Measurements from ENCODE around the gene GJA8. TPM values are rescaled to one million over a fixed set of nuclear protein-coding genes. Genes with fewer than 3 reads are reported as not detected.
"Not testable (repeated sequence)": the region's sequence is repeated elsewhere in the genome, so short reads cannot be mapped to it uniquely, and the experiment has no call there.

GJA8 gene
- total RNA-seq, 1 donor from 2014 or later = not detected

DNA sequence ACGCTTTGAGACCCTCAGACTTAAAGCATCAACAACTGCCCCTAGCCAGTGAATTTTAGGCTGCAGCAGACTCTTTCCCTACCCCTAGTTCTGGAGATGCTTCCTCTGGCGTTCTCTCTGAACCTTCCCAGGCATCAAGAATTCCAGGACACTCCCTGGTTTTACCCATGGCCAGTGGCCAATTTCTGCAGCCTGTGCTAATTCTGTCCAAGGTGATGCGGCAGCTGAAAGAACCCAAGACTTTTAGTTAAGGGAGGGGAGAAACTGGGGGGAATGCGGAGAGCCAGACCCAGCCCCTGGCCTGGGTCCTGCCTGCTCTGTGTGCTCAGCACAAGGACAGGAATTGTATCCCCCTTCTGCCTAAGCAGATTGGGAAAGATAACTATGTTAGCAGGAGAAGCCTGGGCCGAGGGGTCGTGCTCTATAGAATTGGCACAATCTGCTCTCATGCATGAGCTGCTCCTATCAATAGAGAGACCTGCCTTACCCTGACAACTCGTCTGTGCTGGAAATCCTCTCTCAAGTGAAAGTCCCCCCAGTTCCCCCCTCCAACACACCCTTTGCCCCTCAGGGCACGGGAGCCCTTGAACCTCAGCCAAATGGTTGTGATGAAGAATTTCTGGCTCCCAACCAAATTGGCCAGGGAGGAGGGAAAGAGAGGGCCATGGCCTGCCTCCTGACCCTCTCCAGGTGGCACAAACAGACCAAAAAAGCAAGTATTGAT, 5.4 kb upstream of the GJA8 start:
- intact Hi-C loops (cut with micrococcal nuclease) = no loop called here
- H3K9me3 Mint-ChIP-seq = no peaks in the 10 kb centered on the region
- no peak overlapping the region for H3K4me3 Mint-ChIP-seq
- H3K4me1 Mint-ChIP-seq (ENCODE audit: low read depth) = no peaks in the 10 kb centered on the region
- no peak overlapping the region for H3K27ac Mint-ChIP-seq
- no peaks in the 10 kb centered on the region for H3K36me3 Mint-ChIP-seq (ENCODE audit: low read depth)
- no peak for DNase-seq (ENCODE audit: low spot score)
- peaks cover 5% of the 10 kb centered on the region for H3K27me3 Mint-ChIP-seq (ENCODE audit: insufficient read depth)

DNA sequence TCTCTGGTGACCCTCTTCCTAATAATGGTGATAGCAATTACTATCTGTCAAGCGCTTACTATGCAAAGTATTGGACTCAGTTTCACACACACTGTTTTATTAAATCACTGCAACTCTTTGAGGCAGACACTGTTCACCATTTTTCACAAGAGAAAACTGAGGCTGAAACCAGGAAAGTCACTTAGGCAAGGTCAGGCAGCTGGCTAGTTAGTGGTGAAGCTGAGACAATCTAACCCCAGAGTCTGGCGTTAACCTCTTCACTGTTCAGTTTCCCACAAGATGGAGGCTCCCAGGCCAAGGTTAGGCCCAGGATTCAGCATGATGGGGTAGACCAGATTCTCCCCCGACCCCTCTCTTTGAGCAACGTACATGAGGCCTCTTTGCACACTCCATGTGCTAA, 4.8 kb upstream of the GJA8 start:
- no peak for DNase-seq (ENCODE audit: low spot score)
- H3K27me3 Mint-ChIP-seq (ENCODE audit: insufficient read depth) = peaks cover 5% of the 10 kb centered on the region
- intact Hi-C loops (cut with micrococcal nuclease) = no loop called here
- H3K4me1 Mint-ChIP-seq (ENCODE audit: low read depth) = no peaks in the 10 kb centered on the region
- H3K9me3 Mint-ChIP-seq = no peaks in the 10 kb centered on the region
- H3K27ac Mint-ChIP-seq = no peak overlapping the region
- no peak overlapping the region for H3K4me3 Mint-ChIP-seq
- H3K36me3 Mint-ChIP-seq (ENCODE audit: low read depth) = no peaks in the 10 kb centered on the region

DNA sequence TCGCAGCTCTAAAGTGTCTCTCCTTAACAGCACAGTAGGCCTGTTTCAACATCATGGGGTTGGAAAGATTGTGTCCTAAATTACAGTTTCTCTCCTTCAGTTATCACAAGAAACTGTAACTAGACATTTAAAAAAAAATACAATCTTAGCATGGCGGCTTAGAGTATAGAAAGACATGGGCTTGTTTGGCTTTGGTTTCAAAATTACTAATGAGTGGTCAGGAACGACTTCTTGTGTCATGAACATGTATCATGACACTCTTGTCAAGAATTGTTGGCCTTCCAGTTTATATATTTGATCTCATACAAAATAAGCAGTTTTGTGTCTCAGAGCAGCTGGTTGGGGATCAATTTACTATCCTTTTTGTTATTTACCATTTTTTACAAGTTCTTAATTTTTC, 2.1 kb downstream of the GJA8 start:
- peaks cover 16% of the 10 kb centered on the region for H3K27me3 Mint-ChIP-seq (ENCODE audit: insufficient read depth)
- intact Hi-C loops (cut with micrococcal nuclease) = no loop called here
- no peaks in the 10 kb centered on the region for H3K36me3 Mint-ChIP-seq (ENCODE audit: low read depth)
- no peaks in the 10 kb centered on the region for H3K9me3 Mint-ChIP-seq
- no peak overlapping the region for H3K27ac Mint-ChIP-seq
- no peak overlapping the region for H3K4me3 Mint-ChIP-seq
- no peak for DNase-seq (ENCODE audit: low spot score)
- peaks cover 8% of the 10 kb centered on the region for H3K4me1 Mint-ChIP-seq (ENCODE audit: low read depth)

DNA sequence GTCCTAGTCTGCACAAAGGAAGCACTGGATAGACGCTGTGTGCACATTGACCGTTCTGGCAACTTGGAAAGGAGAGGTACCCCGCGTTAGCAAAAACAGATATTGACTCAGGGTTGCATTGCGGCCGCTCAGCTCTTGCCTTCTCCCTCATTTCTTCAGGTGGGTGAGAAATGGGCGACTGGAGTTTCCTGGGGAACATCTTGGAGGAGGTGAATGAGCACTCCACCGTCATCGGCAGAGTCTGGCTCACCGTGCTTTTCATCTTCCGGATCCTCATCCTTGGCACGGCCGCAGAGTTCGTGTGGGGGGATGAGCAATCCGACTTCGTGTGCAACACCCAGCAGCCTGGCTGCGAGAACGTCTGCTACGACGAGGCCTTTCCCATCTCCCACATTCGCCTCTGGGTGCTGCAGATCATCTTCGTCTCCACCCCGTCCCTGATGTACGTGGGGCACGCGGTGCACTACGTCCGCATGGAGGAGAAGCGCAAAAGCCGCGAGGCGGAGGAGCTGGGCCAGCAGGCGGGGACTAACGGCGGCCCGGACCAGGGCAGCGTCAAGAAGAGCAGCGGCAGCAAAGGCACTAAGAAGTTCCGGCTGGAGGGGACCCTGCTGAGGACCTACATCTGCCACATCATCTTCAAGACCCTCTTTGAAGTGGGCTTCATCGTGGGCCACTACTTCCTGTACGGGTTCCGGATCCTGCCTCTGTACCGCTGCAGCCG, 5.4 kb downstream of the GJA8 start:
- intact Hi-C loops (cut with micrococcal nuclease) = no loop called here
- H3K27me3 Mint-ChIP-seq (ENCODE audit: insufficient read depth) = peaks cover 22% of the 10 kb centered on the region
- no peak overlapping the region for H3K27ac Mint-ChIP-seq
- H3K4me1 Mint-ChIP-seq (ENCODE audit: low read depth) = peaks cover 8% of the 10 kb centered on the region
- H3K36me3 Mint-ChIP-seq (ENCODE audit: low read depth) = no peaks in the 10 kb centered on the region
- H3K4me3 Mint-ChIP-seq = no peak overlapping the region
- no peaks in the 10 kb centered on the region for H3K9me3 Mint-ChIP-seq
- no peak for DNase-seq (ENCODE audit: low spot score)

DNA sequence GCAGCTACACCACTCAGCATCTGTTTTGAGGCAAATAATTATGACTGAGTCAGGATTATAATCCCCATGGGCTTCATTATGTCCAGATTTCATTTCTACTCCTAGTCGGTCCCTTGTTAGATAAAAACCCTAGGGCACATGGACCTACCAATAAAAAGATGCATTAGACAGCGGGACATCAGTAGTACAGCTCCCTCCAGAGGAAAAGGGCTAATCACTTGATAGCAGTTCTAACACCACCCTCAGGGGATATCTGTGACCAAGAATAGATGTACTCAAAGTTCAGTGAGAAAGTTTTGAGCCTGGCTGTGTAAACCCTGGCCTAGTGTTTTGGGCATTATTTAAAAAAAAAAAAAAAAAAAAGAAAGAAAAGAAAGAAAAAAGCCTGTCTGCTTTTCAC, 10.0 kb downstream of the GJA8 start:
- H3K27ac Mint-ChIP-seq = no peak overlapping the region
- H3K36me3 Mint-ChIP-seq (ENCODE audit: low read depth) = no peaks in the 10 kb centered on the region
- H3K9me3 Mint-ChIP-seq = no peaks in the 10 kb centered on the region
- intact Hi-C loops (cut with micrococcal nuclease) = no loop called here
- H3K4me3 Mint-ChIP-seq = no peak overlapping the region
- no peaks in the 10 kb centered on the region for H3K4me1 Mint-ChIP-seq (ENCODE audit: low read depth)
- DNase-seq (ENCODE audit: low spot score) = no peak
- H3K27me3 Mint-ChIP-seq (ENCODE audit: insufficient read depth) = peaks cover 40% of the 10 kb centered on the region

DNA sequence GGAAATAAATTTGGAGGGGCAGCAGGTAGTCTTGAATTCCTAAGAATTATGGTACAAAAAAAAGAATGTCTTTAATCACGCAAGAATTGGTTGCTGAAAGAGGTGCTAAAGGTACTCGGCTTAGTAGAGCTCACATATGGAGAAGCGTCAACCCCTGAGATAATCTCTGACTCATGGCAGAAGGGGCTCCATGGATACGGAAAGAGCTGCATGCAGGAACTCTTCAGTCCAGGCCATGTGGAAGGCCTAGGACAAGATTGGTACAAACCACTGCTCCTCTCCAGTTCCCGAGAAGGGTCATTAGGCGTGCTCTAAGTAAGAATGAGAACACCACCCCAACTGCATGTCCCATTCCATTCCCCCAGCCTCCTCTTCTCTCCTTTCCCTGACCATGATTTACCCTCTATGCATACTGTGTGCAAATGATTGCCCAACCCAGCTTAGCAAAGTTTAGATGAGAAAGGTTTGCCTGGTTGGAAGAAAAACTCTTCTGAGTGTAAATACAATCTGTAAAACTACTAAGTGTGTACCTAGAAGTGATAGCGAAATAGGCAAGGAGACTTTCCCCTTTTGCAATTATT, 10.9 kb downstream of the GJA8 start:
- intact Hi-C loops (cut with micrococcal nuclease) = no loop called here
- Mint-ChIP-seq H3K4me3 (no peak overlapping the region), H3K4me1 (ENCODE audit: low read depth) (no peaks in the 10 kb centered on the region), H3K27me3 (ENCODE audit: insufficient read depth) (peaks cover 42% of the 10 kb centered on the region), H3K27ac (no peak overlapping the region), H3K36me3 (ENCODE audit: low read depth) (no peaks in the 10 kb centered on the region), H3K9me3 (no peaks in the 10 kb centered on the region)
- no peak for DNase-seq (ENCODE audit: low spot score)

DNA sequence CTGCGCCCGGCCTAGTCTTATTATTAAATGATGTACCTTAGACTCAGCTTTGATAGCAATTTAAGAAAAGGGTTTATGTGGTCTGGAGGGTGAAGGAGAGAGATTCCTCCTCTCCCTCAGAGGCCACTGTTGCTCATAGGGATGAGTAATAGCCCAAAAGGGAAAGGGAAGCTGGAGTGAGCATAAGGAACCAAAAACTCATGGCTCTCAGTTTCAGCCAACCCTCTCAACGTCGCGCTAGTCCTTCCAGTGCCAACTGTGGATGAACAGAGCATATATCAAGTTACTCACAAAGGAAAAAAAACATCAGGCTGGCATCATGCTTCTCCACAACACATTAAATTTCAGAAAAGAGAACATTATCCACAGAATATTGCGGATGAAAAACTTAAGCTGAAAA, 17.3 kb downstream of the GJA8 start:
- Mint-ChIP-seq H3K9me3 (no peaks in the 10 kb centered on the region), H3K4me1 (ENCODE audit: low read depth) (peaks cover 5% of the 10 kb centered on the region), H3K27ac (no peak overlapping the region), H3K4me3 (no peak overlapping the region), H3K36me3 (ENCODE audit: low read depth) (no peaks in the 10 kb centered on the region), H3K27me3 (ENCODE audit: insufficient read depth) (peaks cover 35% of the 10 kb centered on the region)
- no peak for DNase-seq (ENCODE audit: low spot score)
- intact Hi-C loops (cut with micrococcal nuclease) = no loop called here

DNA sequence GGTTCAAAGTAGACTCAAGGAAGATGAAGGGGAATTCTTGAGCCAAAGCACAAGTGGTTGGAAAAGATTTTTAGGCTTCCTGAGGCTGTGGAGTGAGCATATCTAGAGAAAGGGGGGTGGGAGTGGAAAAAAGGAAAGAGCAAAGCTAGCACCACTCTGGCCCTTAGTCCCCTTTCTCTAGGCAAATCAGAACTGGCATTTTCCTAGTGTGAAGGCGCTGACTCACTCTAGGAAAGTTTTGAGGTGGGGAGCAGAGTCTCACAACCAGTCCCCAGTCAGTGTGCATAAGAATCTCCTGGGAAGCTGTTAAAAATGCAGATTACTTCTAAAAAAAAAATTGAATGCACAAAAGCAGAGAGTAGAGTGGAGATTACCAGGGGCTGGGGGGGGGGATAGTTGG, 22.2 kb downstream of the GJA8 start:
- no peak overlapping the region for H3K27ac Mint-ChIP-seq
- DNase-seq (ENCODE audit: low spot score) = no peak
- H3K36me3 Mint-ChIP-seq (ENCODE audit: low read depth) = no peaks in the 10 kb centered on the region

DNA sequence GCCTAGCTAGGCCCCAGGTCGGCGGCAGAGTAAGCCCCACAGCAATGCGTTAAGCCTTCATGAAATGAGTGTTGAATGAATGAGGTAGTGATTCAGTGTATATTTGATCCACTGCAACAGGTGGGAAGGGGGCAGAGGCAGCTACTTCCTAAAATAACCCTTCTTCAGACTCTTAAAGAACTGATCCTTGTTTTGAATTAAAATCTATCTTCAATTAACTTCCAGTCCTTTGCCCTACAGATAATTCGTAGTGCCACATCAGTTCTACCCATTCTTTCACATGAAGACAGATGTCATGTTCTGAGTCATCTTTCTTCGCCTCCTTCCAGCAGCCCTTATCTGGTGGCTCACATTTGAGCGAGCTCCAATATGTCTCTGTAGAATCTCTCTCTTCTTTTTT, 24.6 kb downstream of the GJA8 start:
- H3K36me3 Mint-ChIP-seq (ENCODE audit: low read depth); H3K9me3 Mint-ChIP-seq; H3K27ac Mint-ChIP-seq; DNase-seq (ENCODE audit: low spot score); H3K27me3 Mint-ChIP-seq (ENCODE audit: insufficient read depth); intact Hi-C loops (cut with micrococcal nuclease); H3K4me3 Mint-ChIP-seq: not testable (repeated sequence)
- H3K4me1 Mint-ChIP-seq (ENCODE audit: low read depth) = peaks cover 37% of the 10 kb centered on the region

More for the DNA sequence above, 22.2 kb downstream of the GJA8 start:
- no peak overlapping the region for H3K4me3 Mint-ChIP-seq
- H3K4me1 Mint-ChIP-seq (ENCODE audit: low read depth) = peaks cover 13% of the 10 kb centered on the region
- intact Hi-C loops (cut with micrococcal nuclease) = no loop called here
- H3K9me3 Mint-ChIP-seq = no peaks in the 10 kb centered on the region
- peaks cover 12% of the 10 kb centered on the region for H3K27me3 Mint-ChIP-seq (ENCODE audit: insufficient read depth)

DNA sequence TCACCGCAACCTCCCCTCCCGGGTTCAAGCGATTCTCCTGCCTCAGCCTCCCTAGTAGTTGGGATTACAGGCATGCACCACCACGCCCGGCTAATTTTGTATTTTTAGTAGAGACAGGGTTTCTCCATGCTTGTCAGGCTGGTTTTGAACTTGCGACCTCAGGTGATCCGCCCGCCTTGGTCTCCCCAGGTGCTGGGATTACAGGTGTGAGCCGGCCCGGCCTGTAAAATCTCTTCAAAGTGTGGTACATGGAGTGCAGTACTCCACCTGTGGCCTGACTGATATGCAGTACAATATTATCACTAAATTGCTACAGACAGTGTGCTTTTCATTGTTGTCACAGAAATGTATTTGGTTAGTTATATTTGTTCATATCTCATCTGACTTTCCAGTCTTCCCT, 25.1 kb downstream of the GJA8 start:
- DNase-seq (ENCODE audit: low spot score); H3K9me3 Mint-ChIP-seq; H3K36me3 Mint-ChIP-seq (ENCODE audit: low read depth); intact Hi-C loops (cut with micrococcal nuclease); H3K27me3 Mint-ChIP-seq (ENCODE audit: insufficient read depth); H3K4me3 Mint-ChIP-seq; H3K27ac Mint-ChIP-seq: not testable (repeated sequence)
- peaks cover 42% of the 10 kb centered on the region for H3K4me1 Mint-ChIP-seq (ENCODE audit: low read depth)

DNA sequence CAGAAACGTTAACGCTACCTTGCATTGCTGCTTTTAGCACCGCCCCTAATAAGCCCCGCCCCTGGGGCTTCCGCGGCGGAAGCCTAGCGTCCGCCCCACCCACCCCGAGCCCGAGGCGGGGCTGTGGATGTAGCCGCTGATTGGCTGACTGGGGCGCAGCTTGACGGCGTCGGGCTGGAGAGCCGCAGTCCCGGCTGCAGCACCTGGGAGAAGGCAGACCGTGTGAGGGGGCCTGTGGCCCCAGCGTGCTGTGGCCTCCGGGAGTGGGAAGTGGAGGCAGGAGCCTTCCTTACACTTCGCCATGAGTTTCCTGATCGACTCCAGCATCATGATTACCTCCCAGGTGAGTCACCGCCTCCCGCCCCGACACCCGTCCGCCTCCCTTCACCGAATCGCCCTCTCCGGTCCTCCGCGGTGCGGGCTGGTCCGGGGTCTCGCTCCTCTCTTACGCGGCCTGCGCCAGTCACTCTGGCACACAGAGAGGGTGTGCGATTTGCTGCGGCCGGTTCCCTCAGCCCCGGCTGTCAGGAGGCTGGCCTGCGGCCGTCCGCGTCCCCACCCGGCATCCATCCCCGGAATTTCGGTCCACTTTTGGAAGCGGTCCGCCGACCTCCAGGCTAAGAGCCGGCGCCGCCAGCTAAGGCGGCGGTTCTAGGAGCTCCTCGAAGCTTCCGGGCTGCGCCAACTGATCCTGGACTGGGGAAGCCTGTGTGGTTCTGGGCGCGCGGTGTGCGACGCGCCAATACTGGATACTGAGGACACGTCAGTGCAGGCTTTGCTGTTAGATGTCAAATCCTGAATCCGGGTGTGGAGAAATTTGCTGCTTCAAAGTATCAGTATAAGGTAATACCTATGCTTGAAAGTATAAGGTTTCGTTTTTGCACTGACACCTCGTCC, 25.9 kb downstream of the GJA8 start, which contains the start of gene GPR89B:
Gene GPR89B, plus strand, starts transcription at position 185 of the 897 bp plus-strand sequence. Its CDS starts 117 bp downstream, at position 302.
- intact Hi-C loops (cut with micrococcal nuclease); H3K36me3 Mint-ChIP-seq (ENCODE audit: low read depth); H3K9me3 Mint-ChIP-seq; H3K27me3 Mint-ChIP-seq (ENCODE audit: insufficient read depth): not testable (repeated sequence)
- DNase-seq (ENCODE audit: low spot score) = peak; percentile 87
- Mint-ChIP-seq H3K4me1 (ENCODE audit: low read depth) (peaks cover 42% of the 10 kb centered on the region), H3K4me3 (peak within 1 kb of the TSS; percentile 83), H3K27ac (peak within 1 kb of the TSS; percentile 65)

DNA sequence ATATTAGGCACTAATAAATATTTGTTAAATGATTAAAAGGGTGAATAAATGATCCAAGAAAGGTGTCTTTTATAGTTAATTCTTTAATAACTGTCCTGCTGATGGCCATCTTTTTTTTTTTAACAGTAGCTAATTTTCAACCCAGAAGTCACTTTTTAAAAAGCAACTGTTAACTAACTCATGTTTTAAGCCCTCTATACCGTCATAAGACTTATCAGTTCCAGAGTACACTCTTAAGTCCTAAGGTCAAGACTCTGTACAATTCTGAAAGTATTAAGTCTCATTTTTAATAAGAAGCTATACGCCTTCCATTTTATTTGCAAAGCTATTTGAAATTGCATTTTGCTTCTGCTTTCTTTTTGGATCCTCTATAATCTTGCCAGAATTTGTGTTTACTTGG, 28.5 kb downstream of the GJA8 start:
- DNase-seq (ENCODE audit: low spot score); H3K27me3 Mint-ChIP-seq (ENCODE audit: insufficient read depth); H3K9me3 Mint-ChIP-seq; H3K4me3 Mint-ChIP-seq; intact Hi-C loops (cut with micrococcal nuclease); H3K27ac Mint-ChIP-seq: not testable (repeated sequence)
- peaks cover 11% of the 10 kb centered on the region for H3K36me3 Mint-ChIP-seq (ENCODE audit: low read depth)
- peaks cover 34% of the 10 kb centered on the region for H3K4me1 Mint-ChIP-seq (ENCODE audit: low read depth)

Measured in activated T-helper 1 cell treated with anti-CD3 and anti-CD28 coated beads, Interleukin-12 subunit alpha, Interleukin-12 subunit beta, Interleukin-2, Interleukin-4 antibody, amounts not matched to agents 30 ng/mL and 10 ng/mL and 1 ng/mL, durations not matched to agents 14 hours and 24 hours and 36 hours (primary cell).